ENCODE measurements around the gene SMPX. TPM values are rescaled to one million over a fixed set of nuclear protein-coding genes. Genes with fewer than 3 reads are reported as not detected.

SMPX gene
- total RNA-seq, 2 experiments from 2014 or later, result not detected

- TF ChIP-seq CTCF (IDR thresholded peaks at IDR 0.05), result no peak
- Mint-ChIP-seq H3K4me1 (ENCODE audit: low read depth) (no peaks in the 10 kb centered on the region), H3K27me3 (no peaks in the 10 kb centered on the region), H3K9me3 (no peaks in the 10 kb centered on the region), H3K4me3 (no peak overlapping the region), H3K36me3 (ENCODE audit: low read depth) (no peaks in the 10 kb centered on the region), H3K27ac (no peak overlapping the region)
- ATAC-seq (no peak), DNase-seq (no peak)
- intact Hi-C loops (cut with micrococcal nuclease), result no loop called here
- ChIA-PET CTCF (interaction anchor here (0.9 to 2.8 kb wide), 3 partner anchors 11 to 1231 kb away, joined by 3 to 8 read pairs (median 3); no protein-coding TSS in a partner anchor), POLR2A (no interaction called here)
Observed at GRCh38 chrX:21758488-21758887, 572 bp upstream of the SMPX start.

GRCh38 chrX:21756785-21757529 lies 959 bp downstream of the SMPX start:
- no peak for TF ChIP-seq CTCF (IDR thresholded peaks at IDR 0.05)
- intact Hi-C loops (cut with micrococcal nuclease), result no loop called here
- ATAC-seq (no peak), DNase-seq (no peak)
- Mint-ChIP-seq H3K4me1 (ENCODE audit: low read depth) (no peaks in the 10 kb centered on the region), H3K27me3 (no peaks in the 10 kb centered on the region), H3K27ac (no peak overlapping the region), H3K4me3 (no peak overlapping the region), H3K9me3 (no peaks in the 10 kb centered on the region), H3K36me3 (ENCODE audit: low read depth) (no peaks in the 10 kb centered on the region)
- CTCF ChIA-PET, result interaction anchor here (2.8 kb wide), 1 partner anchor 9 kb away, joined by 8 read pairs; no protein-coding TSS in a partner anchor
- POLR2A ChIA-PET, result no interaction called here

GRCh38 chrX:21749924-21750323 lies 8.0 kb downstream of the SMPX start:
- intact Hi-C loops (cut with micrococcal nuclease), result loop anchor here (10.0 kb wide), 1 partner anchor 1215 kb away; no protein-coding TSS in a partner anchor

GRCh38 chrX:21748235-21748634 lies 9.7 kb downstream of the SMPX start:
- intact Hi-C loops (cut with micrococcal nuclease), result loop anchor here (10.0 kb wide), 1 partner anchor 1213 kb away; no protein-coding TSS in a partner anchor
- H3K27ac Mint-ChIP-seq, result no peak overlapping the region
- no peak for TF ChIP-seq CTCF (IDR thresholded peaks at IDR 0.05)
- H3K4me3 Mint-ChIP-seq, result no peak overlapping the region
- DNase-seq (no peak), ATAC-seq (no peak)
- ChIA-PET CTCF (interaction anchor here (2.8 kb wide), 1 partner anchor 10 kb away, joined by 8 read pairs; the partner anchor contains the start of gene SMPX), POLR2A (no interaction called here)
- no peaks in the 10 kb centered on the region for H3K9me3 Mint-ChIP-seq
- no peaks in the 10 kb centered on the region for H3K36me3 Mint-ChIP-seq (ENCODE audit: low read depth)
- no peaks in the 10 kb centered on the region for H3K4me1 Mint-ChIP-seq (ENCODE audit: low read depth)
- peaks cover 2% of the 10 kb centered on the region for H3K27me3 Mint-ChIP-seq

More at GRCh38 chrX:21749924-21750323, 8.0 kb downstream of the SMPX start:
- H3K4me3 Mint-ChIP-seq, result no peak overlapping the region
- no peak for DNase-seq
- no peak for ATAC-seq
- ChIA-PET POLR2A (no interaction called here), CTCF (no interaction called here)
- H3K27me3 Mint-ChIP-seq, result peaks cover 2% of the 10 kb centered on the region
- no peak for TF ChIP-seq CTCF (IDR thresholded peaks at IDR 0.05)
- H3K9me3 Mint-ChIP-seq, result no peaks in the 10 kb centered on the region
- no peak overlapping the region for H3K27ac Mint-ChIP-seq
- no peaks in the 10 kb centered on the region for H3K4me1 Mint-ChIP-seq (ENCODE audit: low read depth)
- no peaks in the 10 kb centered on the region for H3K36me3 Mint-ChIP-seq (ENCODE audit: low read depth)

GRCh38 chrX:21747558-21747957 lies 10.4 kb downstream of the SMPX start:
- intact Hi-C loops (cut with micrococcal nuclease), result loop anchor here (10.0 kb wide), 1 partner anchor 1213 kb away; no protein-coding TSS in a partner anchor

More at GRCh38 chrX:21747558-21747957, 10.4 kb downstream of the SMPX start:
- Mint-ChIP-seq H3K4me1 (ENCODE audit: low read depth) (no peaks in the 10 kb centered on the region), H3K4me3 (no peak overlapping the region), H3K27me3 (peaks cover 2% of the 10 kb centered on the region), H3K9me3 (no peaks in the 10 kb centered on the region), H3K27ac (no peak overlapping the region), H3K36me3 (ENCODE audit: low read depth) (no peaks in the 10 kb centered on the region)
- ATAC-seq (no peak), DNase-seq (no peak)
- ChIA-PET CTCF (interaction anchor here (2.8 kb wide), 1 partner anchor 11 kb away, joined by 8 read pairs; the partner anchor contains the start of gene SMPX), POLR2A (no interaction called here)
- TF ChIP-seq CTCF (IDR thresholded peaks at IDR 0.05), result no peak
